Cardiac fibroblast (primary cell): ENCODE results near the gene CD68.

ENCODE experiments used
- DNase-seq, 2 donors: peaks; one replicate each; pipeline versions ENCODE4 v3.0.0 to v3.0.0-alpha.2; 2010; ENCODE audit warnings: low read depth in 2 of 2
- H3K4me3 ChIP-seq, 2 donors: replicated peaks in 1 of 2; 1 replicate in 1 of 2; 2 replicates in 1 of 2; pipeline ENCODE4 v1.5.1; 2011; ENCODE audit warnings: low read depth in 2 of 2, low read length in 2 of 2, mild to moderate bottlenecking in 2 of 2, moderate library complexity in 1 of 2
- CTCF ChIP-seq: IDR thresholded peaks from one replicate; pipeline ENCODE4 v1.5.1; 2011; ENCODE audit warnings: low read depth, mild to moderate bottlenecking, low read length, inconsistent platforms

Gene CD68

GRCh38 chr17:7606280-7606679 lies 26.8 kb downstream of the CD68 start:
- TF ChIP-seq CTCF: no peak
- DNase-seq: no peak
- H3K4me3 ChIP-seq: no peak overlapping the region

GRCh38 chr17:7610641-7611040 lies 31.2 kb downstream of the CD68 start:
- TF ChIP-seq CTCF: no peak
- H3K4me3 ChIP-seq: no peak overlapping the region
- no peak for DNase-seq

- no peak overlapping the region for H3K4me3 ChIP-seq
- DNase-seq: no peak
- TF ChIP-seq CTCF: no peak
Observed at GRCh38 chr17:7611635-7612293, 32.3 kb downstream of the CD68 start.

- H3K4me3 ChIP-seq: no peak overlapping the region
- no peak for TF ChIP-seq CTCF
- DNase-seq: peak in 1 of 2 donors; percentile 48
Observed at GRCh38 chr17:7612294-7612640, 32.8 kb downstream of the CD68 start.

GRCh38 chr17:7613769-7614424 lies 34.5 kb downstream of the CD68 start:
- DNase-seq: peak in 1 of 2 donors; percentile 51

GRCh38 chr17:7614425-7615264 lies 35.2 kb downstream of the CD68 start, which contains the start of gene FXR2:
Gene FXR2 (minus strand): TSS chr17:7614897. CDS start chr17:7614532, 365 bp downstream.
- DNase-seq: peak; percentile 100
- H3K4me3 ChIP-seq: peak within 1 kb of the TSS; percentile 83 to 86
- peak; percentile 72 for TF ChIP-seq CTCF

More at GRCh38 chr17:7613769-7614424, 34.5 kb downstream of the CD68 start:
- no peak for TF ChIP-seq CTCF
- H3K4me3 ChIP-seq: peak overlapping the region; percentile 83 to 86
